ENCODE data around the gene CPED1.
"Not testable (repeated sequence)": the region's sequence is repeated elsewhere in the genome, so short reads cannot be mapped to it uniquely, and the experiment has no call there.

The CPED1 gene

GRCh38 chr7:121017586-121017985, 29.1 kb downstream of the CPED1 start:
- DNase-seq (ENCODE audit: low read depth in 2 of 2), result no peak

DNA sequence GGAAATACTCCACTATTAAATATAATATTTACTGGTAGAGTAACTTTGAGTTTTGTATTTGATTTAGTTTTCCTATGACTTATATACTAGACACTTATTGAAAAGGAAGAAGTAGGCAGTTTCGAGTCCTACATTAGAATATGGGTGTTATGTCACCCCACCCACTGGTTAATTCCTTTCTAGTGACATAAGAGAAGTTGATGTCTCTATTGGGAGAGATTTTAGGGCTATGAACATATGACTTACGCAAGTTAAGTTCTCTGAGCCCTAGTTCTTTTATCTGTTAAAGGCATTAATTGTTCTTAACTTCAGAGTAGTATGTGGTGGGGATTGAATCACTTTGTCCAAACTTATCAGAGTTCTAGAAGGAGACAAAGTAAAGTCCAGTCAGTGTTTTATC, 30.5 kb downstream of the CPED1 start:
- no peak for DNase-seq (ENCODE audit: low read depth in 2 of 2)

- no peak for DNase-seq (ENCODE audit: low read depth in 2 of 2)
These were observed 31.9 kb downstream of the CPED1 start for GRCh38 chr7:121020249-121020988.

DNA sequence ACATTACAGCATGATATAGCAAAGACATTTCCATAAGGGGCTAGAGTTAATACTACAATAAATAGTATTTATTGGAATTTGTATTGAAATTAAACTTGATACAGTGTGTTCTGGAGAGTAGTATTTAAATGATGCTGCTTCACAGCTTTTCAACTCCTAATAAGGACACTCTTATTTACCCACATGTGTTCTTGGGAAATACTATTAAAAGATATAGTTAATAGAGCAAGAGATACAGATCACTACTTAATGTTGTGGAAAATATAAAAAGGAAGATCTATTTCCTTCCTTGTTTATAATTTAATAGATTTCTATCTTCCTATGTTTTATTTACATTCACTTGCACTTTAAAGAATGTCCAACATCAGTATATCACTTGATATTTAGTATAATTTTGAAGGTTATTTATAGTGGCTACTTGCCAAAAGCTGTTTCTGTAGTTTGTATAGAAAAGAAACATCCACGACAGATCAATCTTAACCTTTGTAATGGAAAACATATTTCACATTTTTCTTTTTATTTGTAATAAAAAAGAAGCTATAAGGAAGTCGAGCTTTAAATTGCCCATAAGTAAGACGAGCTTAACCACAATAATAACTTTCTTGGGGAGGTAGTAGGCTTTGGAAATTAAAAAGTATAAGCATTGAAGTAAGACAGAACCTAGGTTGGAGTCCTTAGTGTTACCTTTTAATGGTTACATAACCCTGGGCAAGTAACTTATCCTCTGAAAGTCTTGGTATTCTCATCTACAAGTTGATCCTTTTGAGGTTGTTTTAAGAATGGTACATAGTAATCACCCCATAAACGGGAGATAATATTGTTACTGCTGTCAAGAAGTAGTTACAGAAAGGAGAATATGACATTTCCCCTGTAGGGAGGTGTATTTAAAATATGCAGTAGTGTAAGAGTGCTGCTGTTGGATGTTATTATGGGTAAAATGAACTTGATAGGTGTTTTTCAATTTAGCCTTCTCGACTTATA, 32.8 kb downstream of the CPED1 start:
- DNase-seq (ENCODE audit: low read depth in 2 of 2), result no peak

DNA sequence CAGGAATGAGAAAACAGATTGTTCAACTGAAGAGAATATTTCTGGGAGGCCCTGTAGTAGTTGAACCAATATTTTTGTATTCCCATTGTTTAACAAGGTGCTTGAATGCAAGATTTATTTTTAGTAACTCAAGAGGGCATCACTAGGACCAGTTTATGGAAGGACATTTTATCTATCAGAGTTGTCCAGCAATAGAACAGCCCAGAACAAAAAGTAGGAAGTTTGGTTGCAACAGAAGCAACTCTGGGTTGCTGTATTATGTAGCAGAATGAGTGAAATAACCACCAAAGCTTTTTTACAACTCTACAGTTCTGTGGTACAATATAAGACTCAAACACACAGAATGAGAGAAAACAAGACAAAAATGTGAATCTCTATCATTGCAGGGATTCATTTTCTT, 34.7 kb downstream of the CPED1 start:
- DNase-seq (ENCODE audit: low read depth in 2 of 2), result no peak

- DNase-seq (ENCODE audit: low read depth in 2 of 2), result no peak
These were observed 35.4 kb downstream of the CPED1 start for GRCh38 chr7:121023683-121024511.

- DNase-seq (ENCODE audit: low read depth in 2 of 2), result no peak
These were observed 36.1 kb downstream of the CPED1 start for GRCh38 chr7:121024611-121025010.

DNA sequence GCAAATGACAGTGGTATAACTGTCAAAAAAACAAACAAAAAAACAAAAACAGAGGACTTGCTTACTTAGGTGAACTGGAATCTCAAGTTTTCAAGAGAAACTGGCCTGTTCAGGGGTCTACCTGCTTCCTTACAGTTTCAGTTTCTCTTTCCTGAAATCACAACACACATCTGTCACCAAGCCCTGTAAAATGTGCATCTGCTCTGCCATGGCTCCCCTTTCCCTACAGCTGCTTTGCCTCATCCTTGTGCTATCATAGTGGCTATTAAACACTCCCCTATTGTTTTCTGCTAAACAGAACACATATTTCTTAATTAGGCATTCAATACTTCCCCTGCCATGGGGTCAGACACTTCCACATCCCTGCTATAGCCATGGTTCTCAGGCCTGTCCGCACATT, 37.6 kb downstream of the CPED1 start:
- DNase-seq (ENCODE audit: low read depth in 2 of 2), result no peak

GRCh38 chr7:121026577-121027111, 38.1 kb downstream of the CPED1 start:
- no peak for DNase-seq (ENCODE audit: low read depth in 2 of 2)

DNA sequence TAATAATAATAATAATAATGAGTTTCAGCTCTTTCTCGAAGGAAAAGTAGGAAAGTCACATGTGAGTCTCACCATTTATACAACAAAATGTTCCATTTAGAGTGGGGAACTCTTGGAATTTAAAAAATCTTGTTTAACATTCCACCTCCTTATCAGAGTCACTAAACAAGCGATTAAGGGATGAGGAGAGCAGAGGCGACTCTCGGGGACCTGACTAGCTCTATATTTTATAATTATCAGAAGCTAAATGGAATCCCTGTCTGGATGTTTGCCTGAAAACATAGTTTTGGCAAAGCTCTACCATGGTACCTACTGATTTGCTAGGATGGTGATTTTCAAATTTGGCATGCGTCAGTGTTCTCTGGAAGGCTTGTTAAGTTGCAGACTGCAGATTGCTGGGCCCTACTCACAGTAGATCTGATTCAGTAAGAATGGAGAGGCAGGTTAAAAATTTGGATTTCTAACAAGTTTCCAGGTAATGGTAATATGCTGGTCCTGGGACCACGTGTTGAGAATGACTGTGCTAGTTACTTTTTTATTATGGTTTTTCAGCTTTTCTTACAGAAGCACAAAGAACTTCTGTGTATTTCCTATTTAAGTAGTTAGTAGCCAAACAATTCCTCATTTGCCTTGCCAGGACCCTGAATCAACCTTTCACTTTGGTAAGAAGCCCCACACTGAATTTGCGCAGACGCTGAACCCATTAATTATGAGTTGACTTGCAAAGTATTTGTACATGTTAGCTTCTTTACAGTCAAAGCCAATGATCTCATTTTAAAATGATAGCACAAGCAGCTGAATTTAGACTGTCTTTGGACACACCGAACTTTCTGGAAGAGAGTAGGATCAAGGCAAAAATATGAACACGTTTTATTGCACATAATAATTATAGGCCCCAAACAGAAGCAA, 39.5 kb downstream of the CPED1 start:
- no peak for DNase-seq (ENCODE audit: low read depth in 2 of 2)

DNA sequence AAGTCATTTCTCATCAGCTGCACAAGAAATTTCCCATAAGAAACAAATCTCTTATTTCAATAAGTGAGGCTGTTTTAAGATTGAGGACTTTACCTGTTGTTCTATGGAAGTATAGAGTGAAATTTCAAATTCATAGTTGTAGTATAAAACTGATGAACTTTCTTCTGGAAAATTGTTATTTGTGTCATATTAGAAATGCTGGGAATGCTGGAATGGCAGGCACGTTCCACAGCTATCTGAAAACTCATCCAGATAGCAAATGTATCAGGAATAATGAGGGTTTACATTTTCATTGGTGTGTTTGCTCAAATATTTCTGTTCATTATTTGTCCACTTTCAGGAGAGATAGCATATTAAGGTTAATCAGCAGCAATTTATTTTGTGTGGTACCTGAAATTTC, 40.8 kb downstream of the CPED1 start:
- DNase-seq (ENCODE audit: low read depth in 2 of 2), result no peak

- DNase-seq (ENCODE audit: low read depth in 2 of 2), result no peak
These were observed 41.8 kb downstream of the CPED1 start for GRCh38 chr7:121030308-121030707.

- DNase-seq (ENCODE audit: low read depth in 2 of 2), result no peak
These were observed 44.3 kb downstream of the CPED1 start for GRCh38 chr7:121032645-121033460.

DNA sequence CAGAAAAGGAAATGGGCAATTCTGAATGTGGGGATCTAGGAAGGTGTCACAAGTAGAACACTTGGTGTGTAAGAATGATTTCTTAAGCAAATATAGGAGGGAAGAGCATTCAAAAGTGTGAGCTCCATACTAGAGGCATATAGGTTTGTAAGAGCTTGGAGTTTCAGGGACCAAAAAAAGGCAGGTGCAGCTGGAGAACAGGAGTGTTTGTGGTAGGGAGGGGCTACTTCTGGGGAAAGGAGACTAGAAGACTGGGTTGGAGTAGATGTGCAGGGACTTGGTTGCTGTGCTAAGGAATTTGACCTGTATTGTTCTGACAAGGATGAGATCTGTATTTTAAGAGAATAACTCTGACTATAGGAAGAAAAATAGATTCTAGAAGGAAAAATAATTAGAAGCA, 46.4 kb downstream of the CPED1 start:
- DNase-seq (ENCODE audit: low read depth in 2 of 2), result no peak

DNA sequence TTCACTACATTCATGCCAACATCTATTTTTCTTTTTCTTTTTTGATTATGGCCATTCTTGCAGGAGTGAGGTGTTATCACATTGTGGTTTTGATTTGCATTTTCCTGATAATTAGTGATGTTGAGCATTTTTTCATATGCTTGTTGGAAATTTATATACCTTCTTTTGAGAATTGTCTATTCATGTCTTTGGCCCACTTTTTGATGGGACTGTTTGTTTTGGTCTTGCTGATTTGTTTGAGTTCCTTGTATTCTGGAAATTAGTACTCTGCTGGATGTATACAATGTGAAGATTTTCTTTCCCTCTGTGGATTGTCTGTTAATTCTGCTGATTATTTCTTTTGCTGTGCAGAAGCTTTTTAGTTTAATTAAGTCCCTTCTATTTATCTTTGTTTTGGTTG, 48.3 kb downstream of the CPED1 start:
- not testable (repeated sequence) for DNase-seq (ENCODE audit: low read depth in 2 of 2)

GRCh38 chr7:121037329-121037728, 48.8 kb downstream of the CPED1 start:
- not testable (repeated sequence) for DNase-seq (ENCODE audit: low read depth in 2 of 2)

GRCh38 chr7:121037957-121038716, 49.6 kb downstream of the CPED1 start:
- no peak for DNase-seq (ENCODE audit: low read depth in 2 of 2)

- no peak for DNase-seq (ENCODE audit: low read depth in 2 of 2)
These were observed 50.4 kb downstream of the CPED1 start for GRCh38 chr7:121038717-121039509.
